ENCODE data around the gene IL2RA. TPM values are rescaled to one million over a fixed set of nuclear protein-coding genes. Genes with fewer than 3 reads are reported as not detected.
"Not testable (repeated sequence)": the region's sequence is repeated elsewhere in the genome, so short reads cannot be mapped to it uniquely, and the experiment has no call there.

Gene IL2RA
- total RNA-seq, 1 donor = not detected

GRCh38 chr10:6065406-6065805 lies 3.2 kb upstream of the IL2RA start:
- H3K4me2 ChIP-seq (ENCODE audit: insufficient read depth, low read length) = no peak overlapping the region
- no peaks in the 10 kb centered on the region for H3K36me3 ChIP-seq (ENCODE audit: insufficient read depth, low read length)
- peaks cover 16% of the 10 kb centered on the region for H3K27me3 ChIP-seq (ENCODE audit: insufficient read depth, low read length)
- H2AFZ ChIP-seq (ENCODE audit: low read length) = no peak overlapping the region
- H3K9me3 ChIP-seq (ENCODE audit: low read depth, low read length) = no peaks in the 10 kb centered on the region
- no peak for TF ChIP-seq CTCF (IDR thresholded peaks at IDR 0.05; ENCODE audit: extremely low read depth, low read depth, low read length)
- no peak overlapping the region for H3K27ac ChIP-seq (ENCODE audit: low read depth, low read length)
- no peak for DNase-seq (ENCODE audit: insufficient read length, low spot score, missing footprints)
- no peaks in the 10 kb centered on the region for H3K79me2 ChIP-seq (ENCODE audit: insufficient read depth, low read length)
- no peaks in the 10 kb centered on the region for H4K20me1 ChIP-seq (ENCODE audit: insufficient read depth, low read length)
- no peak overlapping the region for H3K4me3 ChIP-seq (ENCODE audit: insufficient read depth, low read length)
- H3K4me1 ChIP-seq (ENCODE audit: insufficient read depth, low read length) = no peaks in the 10 kb centered on the region

- peaks cover 16% of the 10 kb centered on the region for H3K27me3 ChIP-seq (ENCODE audit: insufficient read depth, low read length)
- DNase-seq (ENCODE audit: insufficient read length, low spot score, missing footprints); H3K4me2 ChIP-seq (ENCODE audit: insufficient read depth, low read length); H3K79me2 ChIP-seq (ENCODE audit: insufficient read depth, low read length); H3K4me1 ChIP-seq (ENCODE audit: insufficient read depth, low read length); H3K36me3 ChIP-seq (ENCODE audit: insufficient read depth, low read length); H2AFZ ChIP-seq (ENCODE audit: low read length); H3K27ac ChIP-seq (ENCODE audit: low read depth, low read length); H3K9me3 ChIP-seq (ENCODE audit: low read depth, low read length); H4K20me1 ChIP-seq (ENCODE audit: insufficient read depth, low read length); H3K4me3 ChIP-seq (ENCODE audit: insufficient read depth, low read length): not testable (repeated sequence)
Measured at GRCh38 chr10:6064726-6065125, 2.6 kb upstream of the IL2RA start.

- Histone ChIP-seq H3K9me3 (ENCODE audit: low read depth, low read length) (no peaks in the 10 kb centered on the region), H4K20me1 (ENCODE audit: insufficient read depth, low read length) (no peaks in the 10 kb centered on the region), H3K27ac (ENCODE audit: low read depth, low read length) (no peak overlapping the region), H3K4me1 (ENCODE audit: insufficient read depth, low read length) (no peaks in the 10 kb centered on the region), H3K79me2 (ENCODE audit: insufficient read depth, low read length) (no peaks in the 10 kb centered on the region), H3K4me2 (ENCODE audit: insufficient read depth, low read length) (no peak overlapping the region), H3K36me3 (ENCODE audit: insufficient read depth, low read length) (no peaks in the 10 kb centered on the region), H2AFZ (ENCODE audit: low read length) (no peak overlapping the region), H3K27me3 (ENCODE audit: insufficient read depth, low read length) (peaks cover 16% of the 10 kb centered on the region), H3K4me3 (ENCODE audit: insufficient read depth, low read length) (no peak overlapping the region)
- no peak for TF ChIP-seq CTCF (IDR thresholded peaks at IDR 0.05; ENCODE audit: extremely low read depth, low read depth, low read length)
- DNase-seq (ENCODE audit: insufficient read length, low spot score, missing footprints) = no peak
Measured at GRCh38 chr10:6064119-6064518, 2.0 kb upstream of the IL2RA start.

- peaks cover 14% of the 10 kb centered on the region for H3K27me3 ChIP-seq (ENCODE audit: insufficient read depth, low read length)
- DNase-seq (ENCODE audit: insufficient read length, low spot score, missing footprints) = no peak
- no peak overlapping the region for H3K27ac ChIP-seq (ENCODE audit: low read depth, low read length)
- no peak overlapping the region for H2AFZ ChIP-seq (ENCODE audit: low read length)
- TF ChIP-seq CTCF (IDR thresholded peaks at IDR 0.05; ENCODE audit: extremely low read depth, low read depth, low read length) = no peak
- H3K4me3 ChIP-seq (ENCODE audit: insufficient read depth, low read length) = no peak overlapping the region
- H3K9me3 ChIP-seq (ENCODE audit: low read depth, low read length) = no peaks in the 10 kb centered on the region
- H3K36me3 ChIP-seq (ENCODE audit: insufficient read depth, low read length) = no peaks in the 10 kb centered on the region
- H4K20me1 ChIP-seq (ENCODE audit: insufficient read depth, low read length) = no peaks in the 10 kb centered on the region
- H3K4me1 ChIP-seq (ENCODE audit: insufficient read depth, low read length) = no peaks in the 10 kb centered on the region
- no peak overlapping the region for H3K4me2 ChIP-seq (ENCODE audit: insufficient read depth, low read length)
- H3K79me2 ChIP-seq (ENCODE audit: insufficient read depth, low read length) = no peaks in the 10 kb centered on the region
Measured at GRCh38 chr10:6061056-6061455, 1.1 kb downstream of the IL2RA start.
